Mesenchymal stem cell (in vitro differentiated cells and primary cell): ENCODE data around the gene KLHL15.
"Not testable (repeated sequence)": the region's sequence is repeated elsewhere in the genome, so short reads cannot be mapped to it uniquely, and the experiment has no call there.

Experiments
- DNase-seq: peaks from one replicate; pipeline ENCODE4 v3.0.0-alpha.2; 2013
- H2AFZ ChIP-seq: one replicate; pipeline ENCODE4 v1.6.1; 2013; ENCODE audit warnings: low read depth, mild to moderate bottlenecking, control low read depth, inconsistent platforms, low read length, moderate library complexity
- H2AK5ac ChIP-seq: 2 replicates; pipeline ENCODE4 v1.6.1; 2013; ENCODE audit warnings: low read length, moderate library complexity, mild to moderate bottlenecking, inconsistent platforms; ENCODE audit not compliant: severe bottlenecking
- H2BK120ac ChIP-seq: one replicate; pipeline ENCODE4 v1.6.1; 2013; ENCODE audit warnings: low read depth, mild to moderate bottlenecking, inconsistent platforms, low read length, moderate library complexity
- H2BK12ac ChIP-seq, 2 experiments: one replicate each; pipeline ENCODE4 v1.6.1; 2013; ENCODE audit warnings: inconsistent platforms in 2 of 2, low read length in 2 of 2, mild to moderate bottlenecking in 2 of 2, moderate library complexity in 2 of 2, control low read depth in 1 of 2
- H2BK15ac ChIP-seq: one replicate; pipeline ENCODE4 v1.6.1; 2013; ENCODE audit warnings: mild to moderate bottlenecking, low read depth, inconsistent platforms; ENCODE audit not compliant: poor library complexity, severe bottlenecking
- H2BK5ac ChIP-seq: 2 replicates; pipeline ENCODE4 v1.6.1; 2013; ENCODE audit warnings: low read depth, mild to moderate bottlenecking, low read length, control low read depth, inconsistent platforms; ENCODE audit not compliant: poor library complexity, severe bottlenecking
- H3K14ac ChIP-seq, 2 experiments: one replicate each; pipeline ENCODE4 v1.6.1; 2013; ENCODE audit warnings: inconsistent platforms in 2 of 2, low read length in 2 of 2, control low read depth in 1 of 2, mild to moderate bottlenecking in 1 of 2, moderate library complexity in 1 of 2
- H3K18ac ChIP-seq, 2 experiments: one replicate each; pipeline ENCODE4 v1.6.1; 2013; ENCODE audit warnings: inconsistent platforms in 2 of 2, low read length in 2 of 2, control low read depth in 1 of 2, low read depth in 1 of 2, mild to moderate bottlenecking in 1 of 2
- H3K23ac ChIP-seq, 2 experiments: one replicate each; pipeline ENCODE4 v1.6.1; 2013; ENCODE audit warnings: inconsistent platforms in 2 of 2, low read length in 2 of 2, mild to moderate bottlenecking in 2 of 2, moderate library complexity in 2 of 2, control low read depth in 1 of 2
- H3K27ac ChIP-seq: 2 replicates; pipeline ENCODE4 v1.5.1; 2013; ENCODE audit warnings: mild to moderate bottlenecking, moderate library complexity, low read length, control low read depth, inconsistent platforms; ENCODE audit not compliant: poor library complexity, severe bottlenecking
- H3K27me3 ChIP-seq, 2 experiments: 2 replicates each; pipeline versions ENCODE4 v1.6.1 to v1.7.0; 2013; ENCODE audit warnings: low read length in 2 of 2, mild to moderate bottlenecking in 2 of 2, moderate library complexity in 2 of 2, control low read depth in 1 of 2, inconsistent platforms in 1 of 2; ENCODE audit not compliant: control insufficient read depth in 1 of 2, insufficient read depth in 1 of 2
- H3K36me3 ChIP-seq, 2 experiments: 2 replicates each; pipeline versions ENCODE4 v1.6.1 to v1.7.0; 2013; ENCODE audit warnings: low read length in 2 of 2, control low read depth in 1 of 2, inconsistent platforms in 1 of 2, low read depth in 1 of 2, mild to moderate bottlenecking in 1 of 2; ENCODE audit not compliant: insufficient read depth in 2 of 2, control insufficient read depth in 1 of 2
- H3K4ac ChIP-seq, 2 experiments: one replicate each; pipeline ENCODE4 v1.6.1; 2013; ENCODE audit warnings: inconsistent platforms in 2 of 2, low read length in 2 of 2, mild to moderate bottlenecking in 2 of 2, moderate library complexity in 2 of 2, control low read depth in 1 of 2, low read depth in 1 of 2
- H3K4me1 ChIP-seq: 2 replicates; pipeline ENCODE4 v1.6.1; 2013; ENCODE audit warnings: low read depth, low read length, control low read depth; ENCODE audit not compliant: control insufficient read depth, insufficient read depth
- H3K4me2 ChIP-seq: 2 replicates; pipeline ENCODE4 v1.6.1; 2013; ENCODE audit warnings: low read length, mild to moderate bottlenecking, inconsistent platforms; ENCODE audit not compliant: poor library complexity, severe bottlenecking
- H3K4me3 ChIP-seq, 2 experiments: 2 replicates each; pipeline versions ENCODE4 v1.5.1 to v1.7.0; 2013; ENCODE audit warnings: low read length in 2 of 2, mild to moderate bottlenecking in 2 of 2, control low read depth in 1 of 2, low read depth in 1 of 2; ENCODE audit not compliant: insufficient read depth in 1 of 2
- H3K79me1 ChIP-seq: replicated peaks from 2 replicates; pipeline ENCODE4 v1.6.1; 2013; ENCODE audit warnings: mild to moderate bottlenecking, control low read depth, low read length, inconsistent platforms; ENCODE audit not compliant: poor library complexity, severe bottlenecking
- H3K9ac ChIP-seq: 2 replicates; pipeline ENCODE4 v1.7.0; 2013; ENCODE audit warnings: mild to moderate bottlenecking, low read length, moderate library complexity
- H3K9me3 ChIP-seq: 2 replicates; pipeline ENCODE4 v1.7.0; 2013; ENCODE audit warnings: mild to moderate bottlenecking, low read length; ENCODE audit not compliant: control insufficient read depth
- H4K8ac ChIP-seq: one replicate; pipeline ENCODE4 v1.6.1; 2013; ENCODE audit warnings: inconsistent platforms, mild to moderate bottlenecking, low read length, moderate library complexity
- H4K91ac ChIP-seq: one replicate; pipeline ENCODE4 v1.6.1; 2013; ENCODE audit warnings: mild to moderate bottlenecking, low read length, inconsistent platforms
- WGBS: methylation state at CpG from one replicate; pipeline ENCODE4 v1.1.7; 2013; ENCODE audit warnings: mixed read lengths; 5-methylcytosine and 5-hydroxymethylcytosine counted together

Gene KLHL15

DNA sequence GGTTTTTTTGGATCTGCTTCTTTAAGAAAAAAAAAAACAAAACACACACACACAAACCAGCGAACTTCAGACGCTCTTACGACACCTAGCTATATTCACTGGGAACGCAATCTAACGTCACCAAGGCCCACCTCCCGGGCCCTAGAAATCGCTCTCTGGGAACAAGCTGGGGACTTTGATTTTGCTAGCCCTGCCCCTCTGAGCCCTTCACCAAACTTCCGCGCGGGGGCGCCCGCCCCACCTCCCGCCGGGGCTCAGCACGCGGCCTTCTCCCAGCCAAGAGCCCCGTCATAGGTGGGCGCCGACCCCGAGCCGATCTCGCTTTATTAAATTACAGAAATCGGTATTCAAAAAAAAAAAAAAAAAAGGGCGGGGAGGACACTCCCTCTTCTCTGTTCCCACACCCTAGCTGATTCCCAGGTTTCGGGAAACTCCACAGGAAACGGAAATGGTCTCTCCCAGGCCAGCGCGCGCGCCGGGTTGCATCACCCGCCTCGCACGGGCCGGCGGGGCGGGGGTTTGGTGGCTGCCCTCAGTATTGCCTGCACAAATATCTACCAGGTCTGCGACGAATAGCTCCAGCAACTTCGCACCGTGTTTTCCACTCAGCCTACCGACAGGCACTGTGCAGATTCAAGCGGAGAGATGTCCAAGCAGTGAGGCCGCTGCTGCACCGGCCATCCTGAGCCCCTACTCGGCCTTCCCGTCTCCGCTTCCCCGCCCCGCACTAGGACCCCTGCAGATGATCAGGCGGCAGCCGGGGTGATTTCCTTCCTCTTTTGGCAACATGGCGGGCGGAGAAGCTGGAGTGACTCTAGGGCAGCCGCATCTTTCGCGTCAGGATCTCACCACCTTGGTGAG, 27.4 kb upstream of the KLHL15 start, which contains the start of gene EIF2S3:
TSS of gene EIF2S3 (plus strand) at position 775 of the 861 bp plus-strand sequence. CDS start at position 788, 13 bp downstream.
- peak within 1 kb of the TSS; percentile 81 to 93 for H3K18ac ChIP-seq
- peaks cover 6 to 21% of the 10 kb centered on the region in 2 experiments for H3K36me3 ChIP-seq
- H3K23ac ChIP-seq: no peak within 1 kb of the TSS
- no peak within 1 kb of the TSS for H2AK5ac ChIP-seq
- peak within 1 kb of the TSS in 1 of 2 experiments; percentile 91 for H3K14ac ChIP-seq
- peak within 1 kb of the TSS; percentile 80 for H4K91ac ChIP-seq
- peak within 1 kb of the TSS; percentile 99 for H3K27ac ChIP-seq
- peak within 1 kb of the TSS; percentile 57 for H2BK15ac ChIP-seq
- no peak within 1 kb of the TSS for H2BK120ac ChIP-seq
- H4K8ac ChIP-seq: peak within 1 kb of the TSS; percentile 45
- H3K4ac ChIP-seq: peak within 1 kb of the TSS; percentile 57 to 86
- WGBS: under 1% methylated on average over 37 of the region's 57 CpGs
- H3K4me1 ChIP-seq: peaks cover 2% of the 10 kb centered on the region
- H3K9ac ChIP-seq: no peak within 1 kb of the TSS
- H2BK12ac ChIP-seq: peak within 1 kb of the TSS in 1 of 2 experiments; percentile 77
- peak within 1 kb of the TSS; percentile 92 for H2BK5ac ChIP-seq
- peak; percentile 96 for DNase-seq
- H3K9me3 ChIP-seq: no peaks in the 10 kb centered on the region
- H2AFZ ChIP-seq: no peak within 1 kb of the TSS
- peak within 1 kb of the TSS in 1 of 2 experiments; percentile 82 for H3K4me3 ChIP-seq
- H3K27me3 ChIP-seq: no peaks in the 10 kb centered on the region
- no peaks in the 10 kb centered on the region for H3K79me1 ChIP-seq
- peak within 1 kb of the TSS; percentile 43 for H3K4me2 ChIP-seq

DNA sequence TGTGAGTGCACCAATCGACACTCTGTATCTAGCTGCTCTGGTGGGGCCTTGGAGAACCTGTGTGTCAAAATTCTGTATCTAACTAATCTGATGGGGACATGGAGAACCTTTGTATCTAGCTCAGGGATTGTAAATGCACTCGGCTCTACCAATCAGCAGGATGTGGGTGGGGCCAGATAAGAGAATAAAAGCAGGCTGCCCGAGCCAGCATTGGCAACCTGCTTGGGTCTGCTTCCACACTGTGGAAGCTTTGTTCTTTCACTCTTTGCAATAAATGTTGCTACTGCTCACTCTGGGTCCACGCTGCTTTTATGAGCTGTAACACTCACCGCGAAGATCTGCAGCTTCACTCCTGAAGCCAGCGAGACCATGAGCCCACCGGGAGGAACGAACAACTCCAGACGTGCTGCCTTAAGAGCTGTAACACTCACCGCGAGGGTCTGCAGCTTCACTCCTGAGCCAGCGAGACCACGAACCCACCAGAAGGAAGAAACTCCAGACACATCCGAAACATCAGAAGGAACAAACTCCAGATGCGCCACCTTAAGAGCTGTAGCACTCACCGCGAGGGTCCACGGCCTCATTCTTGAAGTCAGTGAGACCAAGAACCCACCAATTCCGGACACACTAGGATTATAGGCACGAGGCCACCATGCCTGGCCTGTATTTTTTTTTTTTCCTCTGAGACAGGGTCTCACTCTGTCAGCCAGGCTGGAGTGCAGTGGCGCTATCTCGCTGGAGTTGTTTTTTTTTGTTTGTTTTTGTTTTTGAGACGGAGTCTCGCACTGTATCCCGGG, 23.7 kb upstream of the KLHL15 start:
- not testable (repeated sequence) for H2BK120ac ChIP-seq, H3K27ac ChIP-seq, H3K14ac ChIP-seq, H3K36me3 ChIP-seq, H3K4ac ChIP-seq, H2AFZ ChIP-seq, H2BK15ac ChIP-seq, H3K23ac ChIP-seq, H3K4me1 ChIP-seq, H3K9ac ChIP-seq, H3K4me2 ChIP-seq, H3K4me3 ChIP-seq, DNase-seq, H2AK5ac ChIP-seq, H2BK5ac ChIP-seq, H4K8ac ChIP-seq, H3K79me1 ChIP-seq, H2BK12ac ChIP-seq, H3K9me3 ChIP-seq, H3K27me3 ChIP-seq, H4K91ac ChIP-seq, H3K18ac ChIP-seq
- 92% methylated on average over 19 of the region's 26 CpGs for WGBS

DNA sequence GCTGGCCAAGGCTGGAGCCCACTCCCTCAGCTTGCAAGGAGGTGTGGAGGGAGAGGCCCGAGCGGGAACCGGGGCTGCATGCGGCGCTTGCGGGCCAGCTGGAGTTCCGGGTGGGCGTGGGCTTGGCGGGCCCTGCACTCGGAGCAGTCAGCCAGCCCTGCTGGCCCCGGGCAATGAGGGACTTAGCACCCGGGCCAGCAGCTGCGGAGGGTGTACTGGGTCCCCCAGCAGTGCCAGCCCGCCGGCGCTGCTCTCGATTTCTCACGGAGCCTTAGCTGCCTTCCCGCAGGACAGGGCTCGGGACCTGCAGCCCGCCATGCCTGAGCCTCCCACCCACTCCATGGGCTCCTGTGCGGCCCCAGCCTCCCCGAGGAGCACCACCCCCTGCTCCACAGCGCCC, 22.7 kb upstream of the KLHL15 start:
- WGBS: 100% methylated on average over 2 of the region's 24 CpGs
- H3K23ac ChIP-seq, H3K4ac ChIP-seq, H3K4me3 ChIP-seq, H3K27ac ChIP-seq, H2BK5ac ChIP-seq, H4K91ac ChIP-seq, H3K18ac ChIP-seq, H2BK12ac ChIP-seq, H4K8ac ChIP-seq, H3K36me3 ChIP-seq, DNase-seq, H3K4me2 ChIP-seq, H3K27me3 ChIP-seq, H2AFZ ChIP-seq, H3K9ac ChIP-seq, H3K79me1 ChIP-seq, H2BK120ac ChIP-seq, H3K14ac ChIP-seq, H2BK15ac ChIP-seq, H3K9me3 ChIP-seq, H2AK5ac ChIP-seq, H3K4me1 ChIP-seq: not testable (repeated sequence)

DNA sequence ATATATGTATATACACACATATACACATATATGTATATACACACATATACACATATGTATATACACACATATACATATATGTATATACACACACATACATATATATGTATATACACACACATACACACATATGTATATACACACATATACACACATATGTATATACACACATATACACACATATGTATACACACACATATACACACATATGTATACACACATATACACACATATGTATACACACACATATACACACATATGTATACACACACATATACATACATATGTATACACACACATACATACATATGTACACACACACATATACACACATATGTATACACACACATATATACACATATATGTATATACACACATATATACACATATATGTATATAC, 19.1 kb upstream of the KLHL15 start:
- not testable (repeated sequence) for H4K8ac ChIP-seq, H4K91ac ChIP-seq, H3K18ac ChIP-seq, H2BK120ac ChIP-seq, H3K27ac ChIP-seq, H2AFZ ChIP-seq, H3K9me3 ChIP-seq, H3K4me3 ChIP-seq, H2AK5ac ChIP-seq, H3K79me1 ChIP-seq, H3K4ac ChIP-seq, H3K36me3 ChIP-seq, H2BK5ac ChIP-seq, H3K4me1 ChIP-seq, H3K4me2 ChIP-seq, H3K9ac ChIP-seq, H3K27me3 ChIP-seq, H2BK15ac ChIP-seq, H3K23ac ChIP-seq, H2BK12ac ChIP-seq, H3K14ac ChIP-seq, DNase-seq
